Stomach (tissue), 9 donors: ENCODE data around the gene MAPRE3. TPM values are rescaled to one million over a fixed set of nuclear protein-coding genes. Genes with fewer than 3 reads are reported as not detected.

Experiments used
- DNase-seq, 2 donors: peaks; one replicate each; pipeline versions ENCODE4 v3.0.0 to v3.0.0-alpha.2; 2013 to 2019
- H3K27ac ChIP-seq, 5 donors: fragments of 200-600 bp in 4 of 5; sonication (generic) in 4 of 5; one replicate each; pipeline ENCODE4 v1.5.1; 2013 to 2019; ENCODE audit warnings: mild to moderate bottlenecking in 1 of 5, moderate library complexity in 1 of 5
- H3K27me3 ChIP-seq, 3 donors: fragments of 200-600 bp; sonication (generic); one replicate each; pipeline ENCODE4 v1.5.1; 2017 to 2019; ENCODE audit warnings: mixed run types in 1 of 3
- H3K36me3 ChIP-seq, 4 donors: fragments of 200-600 bp; sonication (generic); 1 replicate in 3 of 4; 2 replicates in 1 of 4; pipeline ENCODE4 v1.5.1; 2016 to 2019
- H3K4me1 ChIP-seq, 4 donors: fragments of 200-600 bp; sonication (generic); one replicate each; pipeline ENCODE4 v1.5.1; 2016 to 2019
- H3K4me3 ChIP-seq, 4 donors: fragments of 200-600 bp; sonication (generic) in 3 of 4; one replicate each; pipeline ENCODE4 v1.5.1; 2016 to 2019; ENCODE audit warnings: mild to moderate bottlenecking in 1 of 4
- H3K9me3 ChIP-seq, 4 donors: fragments of 200-600 bp; sonication (generic); one replicate each; pipeline ENCODE4 v1.5.1; 2016 to 2019
- EP300 ChIP-seq: sonication (generic); formaldehyde crosslinking; IDR thresholded peaks from one replicate; pipeline ENCODE4 v1.6.1; 2017; ENCODE audit warnings: antibody characterized with exemption
- POLR2A ChIP-seq, 4 donors: fragments of 450-650 bp; IDR thresholded peaks; one replicate each; pipeline ENCODE4 v1.6.1; 2016; ENCODE audit warnings: antibody characterized with exemption in 4 of 4, control low read depth in 2 of 4, mild to moderate bottlenecking in 1 of 4, moderate library complexity in 1 of 4
- POLR2AphosphoS5 ChIP-seq, 3 donors: sonication (generic); formaldehyde crosslinking; IDR thresholded peaks; one replicate each; pipeline ENCODE4 v1.6.1; 2016; ENCODE audit warnings: antibody characterized with exemption in 3 of 3
- WGBS, 5 donors: extraction: QIAGEN DNeasy Blood & Tissue Kit in 3 of 5; methylation state at CpG; one replicate each; pipeline versions ENCODE4 v1.1.5 to v1.1.7; 2013 to 2018; 5-methylcytosine and 5-hydroxymethylcytosine counted together
- intact Hi-C: fragments of 100-400 bp; cut with DNase I; formaldehyde crosslinking; loops from one replicate; pipeline ENCODE4 v1.15.1; 2023; ENCODE audit warnings: low total_unique reads
- polyA plus RNA-seq, 3 donors: library from polyadenylated mRNA; stranded (reverse); fragments of 200-250 nt; gene quantifications; one replicate each; pipeline ENCODE4 v1.2.3, GENCODE V29; 2013
- total RNA-seq, 5 donors: library from RNA; depleted of rRNA; stranded (reverse); fragments of >200 nt; gene quantifications; one replicate each; pipeline versions ENCODE4 v1.1.0 to v1.2.3, GENCODE V29; 2014 to 2016
- TF ChIP-seq, protein P1 (sequence below), 7 experiments: fragments of 450-650 bp in 4 of 7; fragments of 200-600 bp in 3 of 7; sonication (generic) in 3 of 7; IDR thresholded peaks; one replicate each; pipeline ENCODE4 v1.5.1; 2016 to 2019; ENCODE audit warnings: antibody characterized with exemption in 7 of 7, control low read depth in 2 of 7, mild to moderate bottlenecking in 1 of 7
- donor health status: healthy with polysubstance abuse.
- donor health status: Bipolar disorder and iron deficiency.
- donor health status: healthy.

The MAPRE3 gene
- total and polyA plus RNA-seq, 8 donors, result 7.0 to 24.1 (median 13.6) TPM

GRCh38 chr2:26982102-26982742 is 11.8 kb downstream of the MAPRE3 start:
- peak; percentile 92 for DNase-seq
- Histone ChIP-seq H3K4me3 (no peak overlapping the region), H3K27ac (peak overlapping the region; percentile 32 to 77 (median 60)), H3K36me3 (peaks cover 0 to 4% (median 0%) of the 10 kb centered on the region in 4 donors), H3K27me3 (no peaks in the 10 kb centered on the region), H3K4me1 (peaks cover 25 to 55% (median 41%) of the 10 kb centered on the region in 4 donors), H3K9me3 (no peaks in the 10 kb centered on the region)
- intact Hi-C loops, result no loop called here
- WGBS, 5 donors, result 9 to 29% (median 14%) methylated on average over 2 of the region's 2 CpGs
- TF ChIP-seq, protein P1, sequence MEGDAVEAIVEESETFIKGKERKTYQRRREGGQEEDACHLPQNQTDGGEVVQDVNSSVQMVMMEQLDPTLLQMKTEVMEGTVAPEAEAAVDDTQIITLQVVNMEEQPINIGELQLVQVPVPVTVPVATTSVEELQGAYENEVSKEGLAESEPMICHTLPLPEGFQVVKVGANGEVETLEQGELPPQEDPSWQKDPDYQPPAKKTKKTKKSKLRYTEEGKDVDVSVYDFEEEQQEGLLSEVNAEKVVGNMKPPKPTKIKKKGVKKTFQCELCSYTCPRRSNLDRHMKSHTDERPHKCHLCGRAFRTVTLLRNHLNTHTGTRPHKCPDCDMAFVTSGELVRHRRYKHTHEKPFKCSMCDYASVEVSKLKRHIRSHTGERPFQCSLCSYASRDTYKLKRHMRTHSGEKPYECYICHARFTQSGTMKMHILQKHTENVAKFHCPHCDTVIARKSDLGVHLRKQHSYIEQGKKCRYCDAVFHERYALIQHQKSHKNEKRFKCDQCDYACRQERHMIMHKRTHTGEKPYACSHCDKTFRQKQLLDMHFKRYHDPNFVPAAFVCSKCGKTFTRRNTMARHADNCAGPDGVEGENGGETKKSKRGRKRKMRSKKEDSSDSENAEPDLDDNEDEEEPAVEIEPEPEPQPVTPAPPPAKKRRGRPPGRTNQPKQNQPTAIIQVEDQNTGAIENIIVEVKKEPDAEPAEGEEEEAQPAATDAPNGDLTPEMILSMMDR (IDR thresholded peaks at IDR 0.05), result peak in 5 of 7 experiments; percentile 31 to 49 (median 48)
- TF ChIP-seq POLR2A (IDR thresholded peaks at IDR 0.05) (no peak), POLR2AphosphoS5 (IDR thresholded peaks at IDR 0.05) (peak; percentile 24 to 86 (median 54)), EP300 (no peak)

DNA sequence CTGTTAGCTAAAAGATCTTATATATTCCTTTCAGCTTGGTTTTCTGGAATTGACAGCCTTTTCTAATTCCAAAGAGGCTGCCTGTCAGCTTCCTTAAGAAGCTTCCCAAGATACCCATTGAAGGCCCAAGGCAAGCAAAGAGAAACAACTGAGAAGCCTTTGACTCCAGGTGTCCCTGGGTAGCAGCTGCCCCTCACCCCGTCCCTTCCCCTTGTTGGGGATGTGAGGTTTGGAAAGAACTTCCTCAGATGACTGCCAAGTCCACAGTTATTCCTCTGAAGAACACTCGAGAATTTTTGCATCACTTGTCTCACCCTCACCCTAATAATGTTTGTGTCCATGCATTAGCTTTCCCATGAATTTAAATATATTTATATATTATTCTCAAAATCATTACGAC is 13.3 kb downstream of the MAPRE3 start:
- TF ChIP-seq, protein P1 (IDR thresholded peaks at IDR 0.05), result no peak
- DNase-seq, result no peak
- Histone ChIP-seq H3K27ac (no peak overlapping the region), H3K36me3 (peaks cover 0 to 4% (median 0%) of the 10 kb centered on the region in 4 donors), H3K27me3 (no peaks in the 10 kb centered on the region), H3K9me3 (no peaks in the 10 kb centered on the region), H3K4me3 (no peak overlapping the region), H3K4me1 (peaks cover 18 to 42% (median 30%) of the 10 kb centered on the region in 4 donors)
- intact Hi-C loops, result no loop called here
- 67 to 86% (median 77%) methylated on average over 3 of the region's 3 CpGs for WGBS, 5 donors

DNA sequence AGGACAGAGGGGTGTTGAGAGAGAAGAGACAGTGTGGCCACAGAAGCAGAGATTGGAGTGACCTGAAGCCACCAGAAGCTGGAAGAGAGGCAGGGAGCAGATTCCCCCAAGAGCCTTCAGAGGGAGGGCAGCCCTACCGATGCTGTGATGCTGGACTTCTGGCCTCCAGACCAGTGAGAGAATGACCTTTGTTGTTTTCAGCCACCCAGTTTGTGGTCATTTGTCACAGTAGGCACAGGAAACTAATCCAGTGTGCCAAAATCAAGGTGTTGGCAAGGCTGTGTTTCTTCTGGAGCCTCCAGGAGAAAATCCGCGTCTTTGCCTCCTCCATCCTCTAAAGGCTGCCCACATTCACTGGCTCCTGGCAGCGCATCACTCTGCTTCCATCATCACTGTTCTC is 15.4 kb downstream of the MAPRE3 start:
- intact Hi-C loops, result no loop called here
- H3K9me3 ChIP-seq, result no peaks in the 10 kb centered on the region
- DNase-seq, result no peak
- no peak overlapping the region for H3K27ac ChIP-seq
- 95 to 97% (median 96%) methylated on average over 4 of the region's 4 CpGs for WGBS, 5 donors
- no peak overlapping the region for H3K4me3 ChIP-seq
- TF ChIP-seq POLR2A (IDR thresholded peaks at IDR 0.05), result no peak
- TF ChIP-seq, protein P1 (IDR thresholded peaks at IDR 0.05), result no peak
- no peak for TF ChIP-seq EP300
- no peak for TF ChIP-seq POLR2AphosphoS5 (IDR thresholded peaks at IDR 0.05)
- H3K36me3 ChIP-seq, result peaks cover 0 to 4% (median 0%) of the 10 kb centered on the region in 4 donors
- H3K27me3 ChIP-seq, result no peaks in the 10 kb centered on the region
- H3K4me1 ChIP-seq, result peaks cover 17 to 26% (median 22%) of the 10 kb centered on the region in 4 donors

DNA sequence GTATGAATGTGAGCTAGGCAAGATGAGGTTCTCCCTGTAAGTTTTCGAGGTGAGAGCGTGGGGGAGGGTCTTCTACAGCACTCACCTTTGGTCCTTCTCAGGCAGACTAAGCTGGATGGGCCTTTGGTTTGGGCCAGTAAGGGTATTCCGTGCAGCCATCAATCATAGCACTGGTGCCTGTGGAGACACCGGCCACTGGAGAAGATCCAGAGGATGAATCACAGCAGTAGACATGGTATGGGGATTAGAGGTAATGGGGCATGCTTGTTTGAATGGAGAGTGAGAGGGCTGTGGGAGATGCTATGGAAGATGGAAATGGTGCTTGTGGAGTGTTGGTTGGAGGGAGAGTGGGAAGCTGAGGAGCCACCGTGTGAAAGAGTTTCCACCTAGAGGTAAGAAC is 16.1 kb downstream of the MAPRE3 start:
- 86 to 90% (median 88%) methylated on average over 5 of the region's 5 CpGs for WGBS, 5 donors
- no peak for DNase-seq
- no peaks in the 10 kb centered on the region for H3K9me3 ChIP-seq
- no peak overlapping the region for H3K27ac ChIP-seq
- intact Hi-C loops, result no loop called here
- H3K4me3 ChIP-seq, result no peak overlapping the region
- H3K27me3 ChIP-seq, result no peaks in the 10 kb centered on the region
- TF ChIP-seq POLR2AphosphoS5 (IDR thresholded peaks at IDR 0.05), result no peak
- TF ChIP-seq EP300, result no peak
- no peak for TF ChIP-seq POLR2A (IDR thresholded peaks at IDR 0.05)
- TF ChIP-seq, protein P1 (IDR thresholded peaks at IDR 0.05), result no peak
- H3K4me1 ChIP-seq, result peaks cover 15 to 18% (median 16%) of the 10 kb centered on the region in 4 donors
- peaks cover 0 to 4% (median 0%) of the 10 kb centered on the region in 4 donors for H3K36me3 ChIP-seq
